Panc1 (cell line): ENCODE results near the gene FAM43A. TPM values are rescaled to one million over a fixed set of nuclear protein-coding genes. Genes with fewer than 3 reads are reported as not detected.

Experiments used
- ATAC-seq: fragments of 200-7000 bp; cut with Tn5 transposase; 2 replicates; pipeline ENCODE4 v1.9.1; 2020; ENCODE audit warnings: mild to moderate bottlenecking, moderate library complexity
- Bru-seq: library from RNA; stranded (reverse); fragments of 400-500 nt; gene quantifications from one replicate; lab custom pipeline; 2021; lab: Mats Ljungman, UMichigan
- BruChase-seq, 2 experiments: library from RNA; stranded (reverse); fragments of 400-500 nt; gene quantifications; one replicate each; lab custom pipeline; 2021; lab: Mats Ljungman, UMichigan
- BruUV-seq: library from RNA; stranded (reverse); fragments of 400-500 nt; replicated peaks from 2 replicates; lab custom pipeline; 2021; lab: Mats Ljungman, UMichigan
- CTCF ChIA-PET: fragments of 300-600 bp; sonication (Branson Sonifier 250); formaldehyde crosslinking; loops from one replicate; lab custom pipeline; 2022; ENCODE audit warnings: antibody characterized with exemption; lab: Charles Lee
- POLR2A ChIA-PET: fragments of 300-600 bp; sonication (Branson Sonifier 250); formaldehyde crosslinking; loops from one replicate; lab custom pipeline; 2022; ENCODE audit warnings: antibody characterized with exemption; lab: Charles Lee
- DNase-seq: peaks from one replicate; pipeline ENCODE4 v3.0.0-alpha.2; 2010; ENCODE audit warnings: low read depth, low spot score
- H3K27ac ChIP-seq: 2 replicates; pipeline ENCODE4 v1.5.1; 2011; ENCODE audit warnings: mild to moderate bottlenecking, low read length, inconsistent platforms
- H3K27me3 ChIP-seq: fragments of 200-500 bp; sonication (Bioruptor generic); 2 replicates; pipeline ENCODE4 v1.6.0; 2014; ENCODE audit warnings: low read length, inconsistent platforms; ENCODE audit not compliant: control insufficient read depth, insufficient read depth
- H3K36me3 ChIP-seq: fragments of 200-500 bp; sonication (Bioruptor generic); 2 replicates; pipeline ENCODE4 v1.5.1; 2014; ENCODE audit warnings: inconsistent platforms, mild to moderate bottlenecking, low read length, moderate library complexity; ENCODE audit not compliant: control insufficient read depth, insufficient read depth
- H3K4me1 ChIP-seq: 2 replicates; pipeline ENCODE4 v1.5.1; 2011; ENCODE audit warnings: inconsistent platforms, mild to moderate bottlenecking, low read length, moderate library complexity; ENCODE audit not compliant: control insufficient read depth, insufficient read depth
- H3K4me3 ChIP-seq, 2 experiments: 2 replicates each; pipeline ENCODE4 v1.5.1; 2011 to 2012; ENCODE audit warnings: low read depth in 2 of 2, low read length in 2 of 2, mild to moderate bottlenecking in 2 of 2, inconsistent platforms in 1 of 2, moderate library complexity in 1 of 2
- H3K9me3 ChIP-seq: fragments of 200-500 bp; sonication (Bioruptor generic); 2 replicates; pipeline ENCODE4 v1.5.1; 2014; ENCODE audit warnings: low read depth, mild to moderate bottlenecking, inconsistent platforms, low read length, moderate library complexity; ENCODE audit not compliant: control insufficient read depth, insufficient read depth
- CTCF ChIP-seq: fragments of 450-650 bp; IDR thresholded peaks from 2 replicates; pipeline ENCODE4 v1.5.1; 2017; ENCODE audit warnings: mild to moderate bottlenecking
- POLR2AphosphoS5 ChIP-seq: IDR thresholded peaks from 2 replicates; pipeline ENCODE4 v1.6.1; 2012; ENCODE audit warnings: mild to moderate bottlenecking, low read depth, low read length, moderate library complexity
- REST ChIP-seq, 2 experiments: IDR thresholded peaks; 2 replicates each; pipeline ENCODE4 v1.6.1; 2011 to 2012; ENCODE audit warnings: low read depth in 2 of 2, control low read depth in 1 of 2, low read length in 1 of 2, mild to moderate bottlenecking in 1 of 2, moderate library complexity in 1 of 2; ENCODE audit not compliant: insufficient read depth in 1 of 2
- SIN3A ChIP-seq: IDR thresholded peaks from 2 replicates; pipeline ENCODE4 v1.6.1; 2012; ENCODE audit warnings: low read depth, mild to moderate bottlenecking, low read length, moderate library complexity, borderline replicate concordance; ENCODE audit not compliant: insufficient read depth
- TCF7L2 ChIP-seq: IDR thresholded peaks from 2 replicates; pipeline ENCODE4 v1.6.1; 2011; ENCODE audit warnings: mild to moderate bottlenecking, low read depth, low read length, inconsistent platforms
- in situ Hi-C: cut with HindIII; loops from 2 replicates; pipeline ENCODE4 v1.10.0; 2016; ENCODE audit warnings: low sequenced_read_pairs, low pct_unique_long_range_greater_than_20kb
- intact Hi-C: fragments of 100-400 bp; cut with micrococcal nuclease; formaldehyde crosslinking; loops from one replicate; pipeline ENCODE4 v1.10.0; 2022; ENCODE audit not compliant: unreplicated experiment
- long read RNA-seq: library from polyadenylated mRNA; unstranded; transcript quantifications from one replicate; pipeline ENCODE4 v2.0.0, GENCODE V29; 2021; ENCODE audit not compliant: unreplicated experiment
- polyA plus RNA-seq: library from polyadenylated mRNA; unstranded; fragments of >200 nt; gene quantifications from one replicate; pipeline ENCODE4 v1.2.1, GENCODE V29; 2012; ENCODE audit warnings: missing spikeins; ENCODE audit not compliant: insufficient read length
- total RNA-seq: library from RNA; stranded (reverse); gene quantifications from one replicate; pipeline ENCODE4 v1.2.1, GENCODE V29; 2021; ENCODE audit not compliant: unreplicated experiment

The FAM43A gene
- total RNA-seq (51.4 TPM), Bru-seq, nascent RNA (percentile 89 among the genes with signal in this experiment), BruChase-seq, experiment 1, labeled RNA remaining after a 2-hour chase (percentile 97 among the genes with signal in this experiment), BruChase-seq, experiment 2, labeled RNA remaining after a 6-hour chase (percentile 75 among the genes with signal in this experiment)
- 76.9 TPM for polyA plus RNA-seq
- long read RNA-seq, transcript FAM43A-201 (1 exons, 2,494 nt), result major isoform, 119 of 122 reads
- long read RNA-seq, partial matches to known transcripts, result 1 of 122 reads
- long read RNA-seq, other reads (novel, unspliced or antisense), result 2 of 122 reads

GRCh38 chr3:194685718-194686413 lies at the start of gene FAM43A:
FAM43A (plus strand) TSS chr3:194685883; CDS start chr3:194686827, 944 bp downstream.
- BruUV-seq, result no TSS peak
- intact Hi-C loops, result loop anchor here (10.0 kb wide), 3 partner anchors 189 to 839 kb away; no protein-coding TSS in a partner anchor
- H3K9me3 ChIP-seq, result no peaks in the 10 kb centered on the region
- TF ChIP-seq SIN3A (peak; percentile 94), TCF7L2 (peak; percentile 85), POLR2AphosphoS5 (peak; percentile 100), CTCF (peak; percentile 36), REST (IDR thresholded peaks at IDR 0.05; ENCODE audit: insufficient read depth in 1 of 2, low read depth in 2 of 2, low read length in 1 of 2) (no peak; a peak in 1 of 4 replicates)
- ChIA-PET CTCF (interaction anchor here (0.9 kb wide), 1 partner anchor 421 kb away, joined by 4 read pairs; no protein-coding TSS in a partner anchor), POLR2A (interaction anchor here (0.5 to 0.6 kb wide), 3 partner anchors 124 to 579 kb away, joined by 3 to 10 read pairs (median 6); no protein-coding TSS in a partner anchor)
- in situ Hi-C loops, result no loop called here
- H3K4me1 ChIP-seq, result peaks cover 45% of the 10 kb centered on the region
- H3K4me3 ChIP-seq, result peak within 1 kb of the TSS; percentile 72 to 91
- H3K36me3 ChIP-seq, result no peaks in the 10 kb centered on the region
- ATAC-seq (peak; percentile 78), DNase-seq (peak; percentile 78)
- H3K27me3 ChIP-seq, result no peaks in the 10 kb centered on the region
- peak within 1 kb of the TSS; percentile 77 for H3K27ac ChIP-seq

GRCh38 chr3:194637066-194637465 lies 48.6 kb upstream of the FAM43A start:
- intact Hi-C loops, result no loop called here
- Histone ChIP-seq H3K4me1 (peaks cover under 1% of the 10 kb centered on the region; the same call in 1 of the 2 replicates), H3K27me3 (no peaks in the 10 kb centered on the region), H3K27ac (no peak overlapping the region), H3K4me3 (no peak overlapping the region), H3K36me3 (0 out of 2 replicates have a peak, but pooled peaks cover 3% of the 10 kb centered on the region), H3K9me3 (peaks cover under 1% of the 10 kb centered on the region; the same call in 1 of the 2 replicates)
- DNase-seq, result no peak
- in situ Hi-C loops, result no loop called here
- ChIA-PET POLR2A (no interaction called here), CTCF (no interaction called here)
- TF ChIP-seq REST (IDR thresholded peaks at IDR 0.05; ENCODE audit: insufficient read depth in 1 of 2, low read depth in 2 of 2, low read length in 1 of 2) (no peak), POLR2AphosphoS5 (no peak; the same call in 1 of the 2 replicates)
- no peak for ATAC-seq
- BruUV-seq, result no TSS peak
